ENCODE data around the gene TCERG1L.

DNA sequence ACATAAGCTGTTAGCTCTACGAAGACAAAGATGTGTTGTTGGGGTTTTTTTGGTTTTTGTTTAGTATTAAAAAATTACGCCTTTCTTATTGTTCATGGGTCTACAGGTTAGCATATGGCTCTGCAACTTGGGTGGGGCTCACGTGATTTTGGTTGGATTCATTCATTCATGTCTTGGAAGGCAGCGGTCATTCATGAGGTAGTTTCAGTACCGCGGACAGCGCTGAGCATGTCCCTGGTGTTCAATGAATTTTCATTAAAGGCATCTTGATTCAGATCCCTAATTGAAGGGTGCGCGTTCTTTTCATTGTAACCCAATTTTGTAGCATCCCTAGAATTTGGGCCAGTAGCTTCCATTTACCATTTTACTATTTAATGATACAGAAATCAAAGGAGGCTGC lies 42.9 kb upstream of the TCERG1L start:
- no peak for TF ChIP-seq EZH2 (IDR thresholded peaks at IDR 0.05; ENCODE audit: low read depth)
- TF ChIP-seq, protein P1, sequence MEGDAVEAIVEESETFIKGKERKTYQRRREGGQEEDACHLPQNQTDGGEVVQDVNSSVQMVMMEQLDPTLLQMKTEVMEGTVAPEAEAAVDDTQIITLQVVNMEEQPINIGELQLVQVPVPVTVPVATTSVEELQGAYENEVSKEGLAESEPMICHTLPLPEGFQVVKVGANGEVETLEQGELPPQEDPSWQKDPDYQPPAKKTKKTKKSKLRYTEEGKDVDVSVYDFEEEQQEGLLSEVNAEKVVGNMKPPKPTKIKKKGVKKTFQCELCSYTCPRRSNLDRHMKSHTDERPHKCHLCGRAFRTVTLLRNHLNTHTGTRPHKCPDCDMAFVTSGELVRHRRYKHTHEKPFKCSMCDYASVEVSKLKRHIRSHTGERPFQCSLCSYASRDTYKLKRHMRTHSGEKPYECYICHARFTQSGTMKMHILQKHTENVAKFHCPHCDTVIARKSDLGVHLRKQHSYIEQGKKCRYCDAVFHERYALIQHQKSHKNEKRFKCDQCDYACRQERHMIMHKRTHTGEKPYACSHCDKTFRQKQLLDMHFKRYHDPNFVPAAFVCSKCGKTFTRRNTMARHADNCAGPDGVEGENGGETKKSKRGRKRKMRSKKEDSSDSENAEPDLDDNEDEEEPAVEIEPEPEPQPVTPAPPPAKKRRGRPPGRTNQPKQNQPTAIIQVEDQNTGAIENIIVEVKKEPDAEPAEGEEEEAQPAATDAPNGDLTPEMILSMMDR (conservative IDR thresholded peaks at IDR 0.05), result no peak

All from PC-9 (cell line).